NCI-H510A treated with DMSO at 0.1 percent for 48 hours (cell line): ENCODE measurements around the gene SLC36A1.

ENCODE experiments used
- DNase-seq: peaks from one replicate; lab custom pipeline; 2025; lab: John Stamatoyannopoulos, UW

Gene SLC36A1

GRCh38 chr5:151451626-151452520 is 4.5 kb downstream of the SLC36A1 start:
- no peak for DNase-seq

GRCh38 chr5:151454166-151454565 is 6.8 kb downstream of the SLC36A1 start:
- DNase-seq: peak; percentile 50

- DNase-seq: no peak
Measured at GRCh38 chr5:151454889-151455288, 7.5 kb downstream of the SLC36A1 start.

- no peak for DNase-seq
Measured at GRCh38 chr5:151456321-151456940, 9.0 kb downstream of the SLC36A1 start.

GRCh38 chr5:151458314-151458713 is 10.9 kb downstream of the SLC36A1 start:
- DNase-seq: no peak

- DNase-seq: no peak
Measured at GRCh38 chr5:151459680-151460324, 12.4 kb downstream of the SLC36A1 start.

- no peak for DNase-seq
Measured at GRCh38 chr5:151461312-151461711, 13.9 kb downstream of the SLC36A1 start.

GRCh38 chr5:151463137-151464029 is 16.0 kb downstream of the SLC36A1 start:
- DNase-seq: no peak

- no peak for DNase-seq
Measured at GRCh38 chr5:151464101-151464500, 16.7 kb downstream of the SLC36A1 start.

GRCh38 chr5:151465476-151465875 is 18.1 kb downstream of the SLC36A1 start:
- DNase-seq: no peak

GRCh38 chr5:151467576-151467975 is 20.2 kb downstream of the SLC36A1 start:
- DNase-seq: no peak

GRCh38 chr5:151469386-151469785 is 22.0 kb downstream of the SLC36A1 start:
- DNase-seq: no peak

- peak; percentile 94 for DNase-seq
Measured at GRCh38 chr5:151469992-151470391, 22.6 kb downstream of the SLC36A1 start.

- no peak for DNase-seq
Measured at GRCh38 chr5:151470439-151470838, 23.0 kb downstream of the SLC36A1 start.

- DNase-seq: peak; percentile 55
Measured at GRCh38 chr5:151471276-151471675, 23.9 kb downstream of the SLC36A1 start.

GRCh38 chr5:151474799-151475198 is 27.4 kb downstream of the SLC36A1 start:
- DNase-seq: no peak

- no peak for DNase-seq
Measured at GRCh38 chr5:151475388-151475787, 28.0 kb downstream of the SLC36A1 start.

GRCh38 chr5:151476016-151476415 is 28.6 kb downstream of the SLC36A1 start:
- no peak for DNase-seq

- DNase-seq: no peak
Measured at GRCh38 chr5:151477101-151477500, 29.7 kb downstream of the SLC36A1 start.

- no peak for DNase-seq
Measured at GRCh38 chr5:151480384-151481293, 33.2 kb downstream of the SLC36A1 start.

GRCh38 chr5:151483176-151483575 is 35.8 kb downstream of the SLC36A1 start:
- no peak for DNase-seq
